Nephron (organoid): ENCODE measurements around the gene LIN7C.

ENCODE experiments used
- H3K27ac Mint-ChIP-seq, 3 experiments: 2 replicates each; pipeline ENCODE4 v1.8.0; 2020; ENCODE audit warnings: mixed read lengths in 3 of 3, mild to moderate bottlenecking in 2 of 3, moderate library complexity in 1 of 3
- H3K27me3 Mint-ChIP-seq: 2 replicates; pipeline ENCODE4 v1.8.0; 2021; ENCODE audit warnings: low read depth, mild to moderate bottlenecking, moderate library complexity, mixed read lengths
- H3K36me3 Mint-ChIP-seq: 2 replicates; pipeline ENCODE4 v1.8.0; 2020; ENCODE audit warnings: low read depth, mixed read lengths
- H3K4me1 Mint-ChIP-seq: 2 replicates; pipeline ENCODE4 v1.8.0; 2020; ENCODE audit warnings: mixed read lengths
- H3K4me3 Mint-ChIP-seq, 3 experiments: 2 replicates each; pipeline ENCODE4 v1.8.0; 2020; ENCODE audit warnings: mild to moderate bottlenecking in 3 of 3, mixed read lengths in 3 of 3, moderate library complexity in 2 of 3
- H3K9me3 Mint-ChIP-seq: 2 replicates; pipeline ENCODE4 v1.8.0; 2020; ENCODE audit warnings: mixed read lengths
- TF ChIP-seq, protein P1 (sequence below), 3 experiments: fragments of 200-600 bp; sonication (generic); IDR thresholded peaks; one replicate each; pipeline ENCODE4 v1.5.0; 2021; ENCODE audit warnings: antibody characterized with exemption in 3 of 3; ENCODE audit not compliant: unreplicated experiment in 3 of 3

Gene LIN7C

DNA sequence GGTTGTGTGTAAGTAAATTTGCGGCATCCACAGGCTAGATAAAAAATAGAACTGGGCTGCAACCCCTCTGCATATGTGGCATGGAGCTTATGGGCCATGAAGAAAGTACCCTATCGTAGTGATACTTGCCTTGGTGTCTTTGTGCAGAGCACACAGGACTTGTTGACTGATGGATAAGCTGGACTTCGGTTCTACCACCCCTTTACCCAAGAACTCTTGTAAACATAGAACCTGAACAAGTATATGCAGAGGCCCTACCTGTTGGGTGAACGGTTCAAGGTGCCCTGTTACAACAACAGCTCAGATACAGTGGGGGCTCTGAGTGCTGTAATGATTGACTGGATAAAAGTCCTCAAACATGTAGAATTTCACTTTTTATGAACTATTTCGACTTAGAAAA lies 30.9 kb downstream of the LIN7C start:
- TF ChIP-seq, protein P1, sequence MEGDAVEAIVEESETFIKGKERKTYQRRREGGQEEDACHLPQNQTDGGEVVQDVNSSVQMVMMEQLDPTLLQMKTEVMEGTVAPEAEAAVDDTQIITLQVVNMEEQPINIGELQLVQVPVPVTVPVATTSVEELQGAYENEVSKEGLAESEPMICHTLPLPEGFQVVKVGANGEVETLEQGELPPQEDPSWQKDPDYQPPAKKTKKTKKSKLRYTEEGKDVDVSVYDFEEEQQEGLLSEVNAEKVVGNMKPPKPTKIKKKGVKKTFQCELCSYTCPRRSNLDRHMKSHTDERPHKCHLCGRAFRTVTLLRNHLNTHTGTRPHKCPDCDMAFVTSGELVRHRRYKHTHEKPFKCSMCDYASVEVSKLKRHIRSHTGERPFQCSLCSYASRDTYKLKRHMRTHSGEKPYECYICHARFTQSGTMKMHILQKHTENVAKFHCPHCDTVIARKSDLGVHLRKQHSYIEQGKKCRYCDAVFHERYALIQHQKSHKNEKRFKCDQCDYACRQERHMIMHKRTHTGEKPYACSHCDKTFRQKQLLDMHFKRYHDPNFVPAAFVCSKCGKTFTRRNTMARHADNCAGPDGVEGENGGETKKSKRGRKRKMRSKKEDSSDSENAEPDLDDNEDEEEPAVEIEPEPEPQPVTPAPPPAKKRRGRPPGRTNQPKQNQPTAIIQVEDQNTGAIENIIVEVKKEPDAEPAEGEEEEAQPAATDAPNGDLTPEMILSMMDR (IDR thresholded peaks at IDR 0.05; ENCODE audit: unreplicated experiment in 3 of 3), result no peak
- Mint-ChIP-seq H3K36me3 (no peaks in the 10 kb centered on the region), H3K9me3 (no peaks in the 10 kb centered on the region), H3K4me3 (no peak overlapping the region), H3K27me3 (no peaks in the 10 kb centered on the region), H3K4me1 (peaks cover 11% of the 10 kb centered on the region), H3K27ac (no peak overlapping the region)

DNA sequence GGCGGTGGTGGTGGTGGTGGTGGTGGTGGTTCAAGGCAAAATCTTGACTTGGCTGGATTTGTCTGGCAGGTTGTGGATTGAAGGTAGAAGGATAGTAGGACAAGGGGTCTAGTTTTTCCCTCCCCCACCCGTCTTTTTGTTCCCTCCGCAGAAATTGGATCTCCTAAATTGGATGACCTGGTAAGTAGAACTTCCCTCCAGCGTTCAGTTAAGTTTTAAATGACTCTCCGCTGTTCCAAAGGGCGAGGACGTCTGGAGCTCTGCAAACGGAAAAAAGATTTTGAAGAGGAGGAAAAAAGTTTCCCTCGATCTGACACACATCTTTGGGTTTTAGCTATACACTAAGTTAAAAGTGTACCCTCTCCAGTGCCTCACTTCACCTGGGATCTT lies 33.6 kb downstream of the LIN7C start:
- TF ChIP-seq, protein P1 (IDR thresholded peaks at IDR 0.05; ENCODE audit: unreplicated experiment in 3 of 3), result no peak
- H3K27me3 Mint-ChIP-seq, result no peaks in the 10 kb centered on the region
- H3K27ac Mint-ChIP-seq, result peak overlapping the region; percentile 92 to 98 (median 98)
- H3K9me3 Mint-ChIP-seq, result no peaks in the 10 kb centered on the region
- H3K36me3 Mint-ChIP-seq, result no peaks in the 10 kb centered on the region
- H3K4me3 Mint-ChIP-seq, result peak overlapping the region; percentile 91 to 92 (median 92)
- peaks cover 38% of the 10 kb centered on the region for H3K4me1 Mint-ChIP-seq

DNA sequence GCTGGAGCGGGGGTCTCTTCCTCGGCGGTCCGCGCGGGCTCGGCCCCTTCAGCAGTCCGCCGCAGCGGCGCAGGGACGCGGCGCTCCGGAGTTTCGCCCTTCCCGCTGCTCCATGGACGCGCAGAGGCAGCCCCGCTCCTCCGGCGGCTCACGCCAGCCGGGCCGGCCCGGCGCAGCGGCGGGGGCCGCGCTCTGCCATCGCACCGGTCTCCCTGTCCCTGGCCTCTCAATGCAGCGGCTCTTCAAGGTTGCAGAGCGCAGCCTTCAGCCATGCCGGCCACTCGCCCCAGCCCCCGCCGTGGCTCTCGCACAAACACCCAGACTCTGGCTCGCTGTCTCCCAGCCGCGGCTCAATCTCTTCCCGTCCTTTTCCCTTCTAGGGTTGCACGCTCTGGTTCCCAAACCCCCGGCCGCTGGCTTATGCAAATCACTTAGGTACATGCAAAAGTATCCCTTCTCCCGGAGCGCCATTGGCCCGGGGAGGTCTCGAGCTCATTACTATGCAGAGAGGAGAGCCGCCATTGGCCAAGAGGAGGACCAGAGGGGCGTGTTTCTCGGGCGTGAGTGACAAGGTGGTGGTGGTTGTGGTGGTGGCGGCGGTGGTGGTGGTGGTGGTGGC lies 34.1 kb downstream of the LIN7C start, which contains the start of gene LGR4:
LGR4 (minus strand) TSS at position 393 of the 619 bp plus-strand sequence. CDS start 488 bp downstream, outside the sequence.
- no peaks in the 10 kb centered on the region for H3K9me3 Mint-ChIP-seq
- H3K27me3 Mint-ChIP-seq, result no peaks in the 10 kb centered on the region
- H3K4me1 Mint-ChIP-seq, result peaks cover 42% of the 10 kb centered on the region
- peak within 1 kb of the TSS; percentile 92 to 93 (median 92) for H3K4me3 Mint-ChIP-seq
- H3K36me3 Mint-ChIP-seq, result no peaks in the 10 kb centered on the region
- TF ChIP-seq, protein P1 (IDR thresholded peaks at IDR 0.05; ENCODE audit: unreplicated experiment in 3 of 3), result no peak
- peak within 1 kb of the TSS; percentile 92 to 98 (median 98) for H3K27ac Mint-ChIP-seq

DNA sequence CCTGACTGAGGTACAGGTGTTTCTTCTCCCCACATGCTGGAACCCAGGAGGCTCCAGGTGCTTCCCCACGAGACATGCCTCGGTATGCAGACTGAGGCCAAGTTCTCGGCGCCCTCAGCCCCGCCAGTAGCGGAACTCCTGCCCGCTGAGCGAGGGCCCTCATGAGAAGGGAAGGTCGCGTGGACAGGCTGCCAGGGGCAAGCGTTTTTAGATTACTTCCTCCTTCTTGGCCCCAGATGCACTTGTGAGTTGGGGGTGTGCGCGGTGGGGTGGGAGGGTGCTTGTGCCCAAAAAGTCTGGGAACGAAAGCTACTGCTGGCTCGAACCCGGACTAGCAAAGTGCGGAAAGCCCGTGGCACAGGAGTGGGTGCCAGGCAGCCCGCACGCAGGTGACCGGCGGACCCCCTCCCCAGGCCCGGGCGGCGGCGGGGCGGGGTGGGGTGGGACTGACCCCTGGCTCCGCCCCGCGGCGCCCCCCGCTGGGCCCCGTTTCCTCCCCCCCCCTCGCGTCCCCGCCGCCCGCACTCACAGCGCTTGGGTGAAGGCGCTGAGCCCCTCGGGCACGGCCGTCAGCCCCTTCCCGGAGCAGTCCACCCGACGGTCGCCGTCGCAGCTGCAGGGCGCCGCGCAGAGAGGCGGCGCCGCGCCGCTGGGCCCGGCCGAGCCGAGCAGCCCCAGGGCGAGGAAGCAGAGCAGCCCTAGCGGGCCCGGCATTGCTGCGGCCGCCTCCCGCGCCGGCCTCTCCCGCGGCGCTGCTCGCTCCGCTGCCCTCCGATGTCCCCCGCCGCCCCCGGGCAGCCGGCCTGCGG lies 34.8 kb downstream of the LIN7C start:
- TF ChIP-seq, protein P1 (IDR thresholded peaks at IDR 0.05; ENCODE audit: unreplicated experiment in 3 of 3), result no peak
- Mint-ChIP-seq H3K27me3 (no peaks in the 10 kb centered on the region), H3K4me1 (peaks cover 42% of the 10 kb centered on the region), H3K27ac (peak overlapping the region; percentile 76 to 90 (median 87)), H3K4me3 (peak overlapping the region; percentile 87 to 93 (median 92)), H3K9me3 (no peaks in the 10 kb centered on the region), H3K36me3 (no peaks in the 10 kb centered on the region)

DNA sequence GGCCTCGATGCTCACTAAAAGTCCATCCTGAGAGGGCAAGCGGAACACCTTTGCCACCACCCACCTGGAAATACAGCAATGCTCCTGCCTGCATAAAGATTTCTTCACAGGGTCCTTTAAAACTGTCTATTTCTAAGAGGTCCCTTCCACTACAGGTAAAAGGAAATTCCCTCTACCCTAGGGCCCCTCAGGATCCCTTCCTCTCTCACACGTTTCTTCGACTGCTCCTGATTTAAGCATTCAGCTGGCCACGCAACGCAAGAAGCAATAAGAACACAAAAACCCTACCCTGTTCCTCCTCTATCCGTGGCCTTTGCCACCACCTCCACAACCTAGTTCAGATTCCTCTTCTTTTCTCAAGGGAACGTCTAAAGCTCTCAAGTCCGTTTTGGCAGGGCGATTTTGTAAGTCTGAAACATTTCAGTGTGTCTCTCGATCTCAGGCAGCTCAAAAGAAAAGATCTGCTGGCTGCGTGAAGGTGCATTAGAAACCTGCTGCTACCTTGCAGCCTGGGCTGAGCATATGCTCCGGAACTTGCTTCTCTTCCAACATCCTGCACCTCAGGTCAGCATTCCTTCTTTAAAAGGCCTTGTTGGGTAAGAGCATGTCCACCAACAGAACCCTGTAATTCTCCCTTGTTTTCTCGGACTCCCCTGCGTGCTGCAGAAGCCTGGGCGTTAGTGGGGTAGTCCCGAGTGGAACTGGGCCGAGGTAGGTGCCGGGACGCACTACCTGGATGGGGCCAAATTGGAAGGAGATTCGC lies 35.6 kb downstream of the LIN7C start:
- Mint-ChIP-seq H3K27me3 (no peaks in the 10 kb centered on the region), H3K4me3 (peak overlapping the region; percentile 87 to 93 (median 92)), H3K36me3 (peaks cover 3% of the 10 kb centered on the region), H3K4me1 (peaks cover 50% of the 10 kb centered on the region), H3K9me3 (no peaks in the 10 kb centered on the region), H3K27ac (peak overlapping the region; percentile 76 to 90 (median 87))
- TF ChIP-seq, protein P1 (IDR thresholded peaks at IDR 0.05; ENCODE audit: unreplicated experiment in 3 of 3), result no peak
